D341Med (cell line): ENCODE results near the gene CDKL5.
"Not testable (repeated sequence)": the region's sequence is repeated elsewhere in the genome, so short reads cannot be mapped to it uniquely, and the experiment has no call there.

ENCODE experiments used
- DNase-seq: peaks from one replicate; pipeline ENCODE4 v3.0.0; 2012; ENCODE audit warnings: low spot score

The CDKL5 gene

GRCh38 chrX:18425199-18426003 lies at the start of gene CDKL5:
TSS of gene CDKL5 (plus strand) at chrX:18425608. CDS start at chrX:18507097, 81,489 bp downstream.
- peak; percentile 90 for DNase-seq

- DNase-seq = peak; percentile 64
These were observed 47.6 kb upstream of the CDKL5 start for GRCh38 chrX:18377796-18378195.

DNA sequence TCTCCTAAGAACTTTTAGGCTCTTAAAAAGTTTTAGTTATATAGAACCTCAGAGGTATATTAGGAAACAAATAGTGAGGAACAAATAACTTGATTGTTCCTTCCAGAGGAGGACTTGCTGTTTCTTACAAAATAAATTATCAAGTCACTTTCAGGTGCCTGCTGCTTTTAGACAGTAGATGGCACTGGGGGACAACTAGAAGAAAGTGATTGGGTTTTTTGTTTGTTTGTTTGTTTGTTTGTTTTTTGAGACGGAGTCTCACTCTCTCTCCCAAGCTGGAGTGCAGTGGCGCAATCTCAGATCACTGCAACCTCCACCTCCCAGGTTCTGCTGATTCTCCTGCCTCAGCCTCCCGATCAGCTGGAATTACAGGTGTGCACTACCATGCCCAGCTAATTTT lies 35.4 kb upstream of the CDKL5 start:
- DNase-seq = no peak

GRCh38 chrX:18390941-18391538 lies 34.4 kb upstream of the CDKL5 start:
- peak; percentile 37 for DNase-seq

- DNase-seq = no peak
These were observed 30.9 kb upstream of the CDKL5 start for GRCh38 chrX:18394477-18394876.

- DNase-seq = no peak
These were observed 23.6 kb upstream of the CDKL5 start for GRCh38 chrX:18401848-18402213.

GRCh38 chrX:18406531-18407266 lies 18.7 kb upstream of the CDKL5 start:
- no peak for DNase-seq

- DNase-seq = no peak
These were observed 15.4 kb upstream of the CDKL5 start for GRCh38 chrX:18410038-18410437.

DNA sequence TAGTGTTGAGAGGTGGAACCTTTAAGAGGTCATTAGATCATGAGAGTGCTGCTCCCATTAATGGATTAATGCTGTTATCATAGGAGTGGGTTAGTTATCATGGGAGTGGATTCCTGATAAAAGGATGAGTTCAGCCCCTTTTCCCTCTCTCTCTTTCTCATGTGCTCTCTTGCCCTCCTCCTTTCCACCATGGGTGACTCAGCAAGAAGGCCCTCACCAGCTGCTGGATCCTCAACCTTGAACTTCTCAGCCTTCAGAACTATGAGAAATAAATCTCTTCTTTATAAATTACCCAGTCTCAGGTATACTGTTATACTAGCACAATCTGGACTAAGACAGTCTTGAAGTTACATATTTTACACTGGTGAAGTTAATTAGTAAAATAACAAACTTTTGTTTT lies 10.0 kb upstream of the CDKL5 start:
- DNase-seq = no peak

DNA sequence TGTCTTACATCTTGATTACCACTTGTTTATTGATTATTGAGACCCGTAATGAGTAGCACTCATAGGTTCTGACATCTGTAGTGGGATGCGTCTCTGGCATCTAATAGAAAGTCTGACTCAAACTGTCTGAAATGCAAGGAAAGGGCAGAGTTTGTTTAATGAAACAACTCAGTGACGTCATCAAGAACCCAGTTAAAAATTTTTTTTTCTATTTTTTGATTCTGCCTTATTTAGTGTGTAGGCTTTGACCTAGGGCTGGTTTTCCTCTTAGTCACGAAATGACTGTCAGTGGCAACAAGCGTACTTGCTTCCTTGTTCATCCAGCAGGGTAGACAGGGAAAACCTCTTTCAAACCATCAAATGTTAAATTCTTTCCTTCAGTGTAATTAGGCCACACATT lies 3.1 kb upstream of the CDKL5 start:
- no peak for DNase-seq

GRCh38 chrX:18422886-18423285 lies 2.5 kb upstream of the CDKL5 start:
- no peak for DNase-seq

- peak; percentile 49 for DNase-seq
These were observed 768 bp upstream of the CDKL5 start for GRCh38 chrX:18424482-18425198.

GRCh38 chrX:18426004-18426320 lies 554 bp downstream of the CDKL5 start:
- DNase-seq = peak; percentile 53

DNA sequence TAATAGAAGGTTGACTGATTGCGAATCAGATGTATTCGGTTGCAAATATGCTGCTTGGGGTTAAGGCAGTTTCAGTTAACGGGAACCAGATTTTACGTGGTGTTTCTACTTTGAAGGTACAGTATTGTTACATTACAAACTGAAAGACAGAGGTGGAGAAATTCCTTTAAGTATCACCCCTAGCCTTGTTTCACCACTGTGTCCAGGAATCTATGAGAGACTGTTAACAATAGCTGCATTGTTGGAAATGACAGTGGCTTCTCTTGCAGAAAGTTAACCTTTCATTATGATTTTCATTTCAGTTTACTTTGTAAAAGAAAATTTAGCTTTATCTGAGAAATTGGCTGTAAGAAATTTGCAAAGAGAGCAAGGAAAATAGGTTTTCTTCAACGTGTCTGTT lies 2.6 kb downstream of the CDKL5 start:
- no peak for DNase-seq

GRCh38 chrX:18433288-18433687 lies 7.9 kb downstream of the CDKL5 start:
- DNase-seq = not testable (repeated sequence)

DNA sequence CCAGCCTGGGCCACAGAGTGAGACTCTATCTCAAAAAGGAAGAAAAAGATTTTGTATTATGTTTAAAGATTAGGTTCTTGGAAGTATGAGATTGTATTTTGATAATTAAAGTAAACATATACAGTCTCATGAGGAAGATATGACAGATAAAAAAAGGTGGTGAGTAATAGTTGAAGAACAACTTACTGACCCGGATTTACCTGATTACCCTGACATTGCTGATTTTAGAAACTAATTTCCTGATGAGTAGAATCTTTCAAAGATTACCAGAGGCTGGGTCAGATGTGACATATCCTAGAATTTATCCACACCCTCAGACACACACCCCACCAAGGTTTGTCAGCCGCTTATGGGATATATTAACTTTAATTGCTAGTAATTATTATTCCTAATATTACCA lies 9.5 kb downstream of the CDKL5 start:
- no peak for DNase-seq

- no peak for DNase-seq
These were observed 10.6 kb downstream of the CDKL5 start for GRCh38 chrX:18436017-18436416.

DNA sequence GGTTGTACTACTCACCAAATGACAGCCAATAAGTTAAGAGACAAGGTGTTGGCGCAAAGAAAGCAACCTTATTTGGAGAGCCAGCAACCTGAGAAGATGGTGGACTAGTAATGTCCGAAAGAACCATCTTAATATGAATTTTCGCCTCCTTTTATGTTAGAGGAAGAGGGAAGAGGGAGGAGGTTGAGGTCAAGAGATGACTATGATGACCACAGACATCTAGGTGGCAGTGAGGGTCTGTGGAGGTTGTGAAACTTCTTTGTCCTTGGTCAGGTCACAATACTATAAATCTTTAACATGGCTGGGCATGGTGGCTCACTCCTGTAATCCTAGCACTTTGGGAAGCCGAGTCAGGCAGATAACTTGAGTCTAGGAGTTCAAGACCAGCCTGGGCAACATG lies 15.4 kb downstream of the CDKL5 start:
- DNase-seq = no peak

GRCh38 chrX:18441780-18442367 lies 16.5 kb downstream of the CDKL5 start:
- no peak for DNase-seq

DNA sequence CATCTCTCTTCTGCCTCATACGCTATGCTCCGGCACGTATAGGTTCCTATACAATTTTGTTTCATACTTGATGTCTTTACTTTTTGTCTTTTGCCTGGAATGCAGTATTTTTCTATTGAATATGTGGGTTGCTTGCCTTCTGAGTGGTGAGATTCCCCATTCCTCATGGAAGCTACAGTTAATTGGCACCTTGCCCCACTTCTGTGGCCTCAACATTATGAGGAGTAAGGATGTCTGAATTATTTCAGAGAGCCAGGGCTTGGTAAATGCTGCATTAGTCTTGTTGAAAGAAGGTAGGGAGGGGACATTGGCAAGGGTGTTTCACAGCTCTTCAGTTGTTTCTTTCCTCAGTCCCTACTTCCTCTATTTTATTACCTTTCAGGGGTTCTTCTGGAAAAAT lies 23.0 kb downstream of the CDKL5 start:
- no peak for DNase-seq

- no peak for DNase-seq
These were observed 23.8 kb downstream of the CDKL5 start for GRCh38 chrX:18449236-18449635.

DNA sequence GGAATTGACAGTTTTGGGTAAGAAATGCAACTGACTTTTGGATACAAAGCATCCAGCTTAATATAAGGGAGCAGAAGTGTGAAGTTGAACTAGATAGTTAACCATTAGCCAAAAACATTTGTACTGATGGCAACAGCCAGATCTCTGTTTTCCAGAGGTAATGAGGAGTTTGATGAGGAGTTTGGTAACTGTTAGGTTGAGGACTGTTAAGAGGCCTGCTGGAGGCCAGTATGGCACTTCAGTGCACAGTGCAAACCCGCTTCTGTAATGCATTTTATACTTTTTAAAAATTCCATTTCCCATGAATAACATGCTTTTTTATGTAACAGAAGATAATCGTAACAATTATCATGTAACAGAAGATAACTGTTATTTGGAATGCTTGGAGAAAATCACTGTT lies 30.0 kb downstream of the CDKL5 start:
- no peak for DNase-seq
